Common myeloid progenitor, CD34-positive (primary cell): ENCODE results near the gene GAB1. TPM values are rescaled to one million over a fixed set of nuclear protein-coding genes. Genes with fewer than 3 reads are reported as not detected.
A peak's percentile ranks its signal among the peaks of the same experiment; 100 is the strongest.

Experiments
- CTCF ChIA-PET: fragments of 350-600 bp; sonication (Branson Sonifier 250); formaldehyde crosslinking; loops from one replicate; lab custom pipeline; 2021; ENCODE audit warnings: antibody characterized with exemption; lab: Charles Lee
- POLR2A ChIA-PET: fragments of 350-600 bp; sonication (Branson Sonifier 250); formaldehyde crosslinking; loops from one replicate; lab custom pipeline; 2021; ENCODE audit warnings: antibody characterized with exemption; lab: Charles Lee
- DNase-seq, 3 donors: peaks; one replicate each; pipeline versions ENCODE4 v3.0.0 to v3.0.0-alpha.2; 2013
- H3K27ac ChIP-seq, 2 experiments: 1 replicate in 1 of 2; 2 replicates in 1 of 2; pipeline ENCODE4 v1.7.0; 2013; ENCODE audit warnings: inconsistent platforms in 2 of 2, low read length in 2 of 2, mild to moderate bottlenecking in 2 of 2, low read depth in 1 of 2, moderate library complexity in 1 of 2; ENCODE audit not compliant: severe bottlenecking in 2 of 2, insufficient read depth in 1 of 2, poor library complexity in 1 of 2
- H3K27me3 ChIP-seq, 5 experiments: replicated peaks in 2 of 5; 1 replicate in 3 of 5; 2 replicates in 2 of 5; pipeline versions ENCODE4 v1.6.1 to v1.7.0; 2013; ENCODE audit warnings: low read length in 4 of 5, mild to moderate bottlenecking in 2 of 5, moderate library complexity in 2 of 5, inconsistent platforms in 1 of 5; ENCODE audit not compliant: insufficient read depth in 5 of 5, control insufficient read depth in 4 of 5
- H3K36me3 ChIP-seq, 4 experiments: 1 replicate in 2 of 4; 2 replicates in 2 of 4; pipeline versions ENCODE4 v1.6.1 to v1.7.0; 2013; ENCODE audit warnings: low read length in 3 of 4, control low read depth in 1 of 4, mild to moderate bottlenecking in 1 of 4; ENCODE audit not compliant: control insufficient read depth in 4 of 4, insufficient read depth in 4 of 4
- H3K4me1 ChIP-seq, 4 experiments: 1 replicate in 3 of 4; 2 replicates in 1 of 4; pipeline versions ENCODE4 v1.6.1 to v1.7.1; 2013; ENCODE audit warnings: low read length in 3 of 4, mild to moderate bottlenecking in 3 of 4, control low read depth in 1 of 4, inconsistent platforms in 1 of 4, moderate library complexity in 1 of 4; ENCODE audit not compliant: control insufficient read depth in 4 of 4, insufficient read depth in 4 of 4; ENCODE audit errors: control extremely low read depth in 1 of 4
- H3K4me3 ChIP-seq, 7 experiments: 1 replicate in 4 of 7; 2 replicates in 3 of 7; pipeline versions ENCODE4 v1.5.1 to v1.7.0; 2013; ENCODE audit warnings: mild to moderate bottlenecking in 7 of 7, low read length in 6 of 7, moderate library complexity in 6 of 7, inconsistent platforms in 2 of 7, low read depth in 2 of 7, control low read depth in 1 of 7; ENCODE audit not compliant: insufficient read depth in 4 of 7, control insufficient read depth in 1 of 7; ENCODE audit errors: extremely low read depth in 1 of 7
- H3K9me3 ChIP-seq, 5 experiments: 1 replicate in 4 of 5; 2 replicates in 1 of 5; pipeline versions ENCODE4 v1.6.1 to v1.7.1; 2013; ENCODE audit warnings: low read length in 4 of 5, mild to moderate bottlenecking in 2 of 5, inconsistent platforms in 1 of 5, low read depth in 1 of 5, moderate library complexity in 1 of 5; ENCODE audit not compliant: control insufficient read depth in 4 of 5, insufficient read depth in 2 of 5; ENCODE audit errors: control extremely low read depth in 1 of 5
- WGBS: methylation state at CpG from one replicate; pipeline ENCODE4 v1.1.5; 2013; ENCODE audit not compliant: insufficient coverage; 5-methylcytosine and 5-hydroxymethylcytosine counted together
- polyA plus RNA-seq: library from polyadenylated mRNA; unstranded; fragments of 120-200 nt; gene quantifications from one replicate; pipeline ENCODE4 v1.2.1, GENCODE V29; 2013

The GAB1 gene
- polyA plus RNA-seq: 16.6 TPM

DNA sequence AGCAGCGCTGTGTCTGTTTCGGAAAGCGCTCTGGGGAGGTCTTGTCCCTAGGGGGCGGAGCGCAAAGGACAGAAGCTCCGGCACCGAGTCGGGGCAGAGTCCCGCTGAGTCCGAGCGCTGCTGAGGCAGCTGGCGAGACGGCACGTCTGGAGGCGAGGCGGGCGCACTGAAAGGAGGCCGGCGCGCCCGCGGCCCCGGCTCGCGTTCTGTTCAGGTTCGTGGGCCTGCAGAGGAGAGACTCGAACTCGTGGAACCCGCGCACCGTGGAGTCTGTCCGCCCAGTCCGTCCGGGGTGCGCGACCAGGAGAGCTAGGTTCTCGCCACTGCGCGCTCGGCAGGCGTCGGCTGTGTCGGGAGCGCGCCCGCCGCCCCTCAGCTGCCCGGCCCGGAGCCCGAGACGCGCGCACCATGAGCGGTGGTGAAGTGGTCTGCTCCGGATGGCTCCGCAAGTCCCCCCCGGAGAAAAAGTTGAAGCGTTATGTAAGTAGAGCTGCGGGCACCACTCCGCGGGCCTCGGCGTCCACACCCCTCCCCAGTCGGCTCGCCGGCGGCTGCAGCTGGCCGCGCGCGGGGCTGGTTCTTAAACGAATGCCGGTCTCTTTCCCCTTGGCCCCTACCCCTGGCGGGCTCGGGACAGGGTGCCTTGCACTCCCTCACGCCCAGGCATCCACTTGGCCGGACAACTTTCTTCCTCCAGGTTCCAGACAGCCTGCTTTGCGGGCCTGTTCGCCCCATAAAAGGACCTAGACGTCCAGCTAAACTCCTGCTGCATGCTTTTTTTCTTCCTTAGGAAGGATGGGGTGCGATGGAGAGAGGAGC is at the start of gene GAB1:
Gene GAB1, plus strand, starts transcription at position 96 of the 819 bp plus-strand sequence. Its CDS starts 313 bp downstream, at position 409.
- WGBS: 0% methylated on average over 58 of the region's 81 CpGs
- CTCF ChIA-PET: interaction anchor here (0.6 to 4.3 kb wide), 9 partner anchors 8 to 125 kb away, joined by 3 to 27 read pairs (median 5); no protein-coding TSS in a partner anchor

DNA sequence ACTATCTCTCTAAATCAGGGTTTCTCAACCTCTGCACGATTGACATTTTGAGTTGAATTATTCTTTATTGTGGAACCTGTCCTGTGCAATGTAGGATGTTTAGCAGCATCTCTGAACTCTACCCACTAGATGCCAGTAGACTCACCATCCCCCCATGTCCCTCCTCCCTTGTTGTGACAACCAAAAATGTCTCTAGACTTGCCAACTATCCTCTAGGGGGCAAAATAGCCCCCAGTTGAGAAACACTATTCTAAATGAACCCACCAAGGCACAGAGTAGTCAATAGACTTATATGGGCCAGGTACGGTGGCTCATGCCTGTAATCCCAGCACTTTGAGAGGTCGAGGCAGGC is 49.1 kb upstream of the GAB1 start:
- ChIA-PET CTCF (no interaction called here), POLR2A (no interaction called here)
- no peak overlapping the region for H3K27ac ChIP-seq

More for the DNA sequence above, at the start of gene GAB1:
- Histone ChIP-seq H3K27ac (peak within 1 kb of the TSS; percentile 66 to 82), H3K4me1 (peaks cover 6 to 18% (median 12%) of the 10 kb centered on the region in 4 experiments), H3K9me3 (no peaks in the 10 kb centered on the region), H3K36me3 (peaks cover 0 to 2% (median 0%) of the 10 kb centered on the region in 4 experiments), H3K4me3 (peak within 1 kb of the TSS; percentile 75 to 96 (median 94)), H3K27me3 (no peaks in the 10 kb centered on the region)
- DNase-seq: peak; percentile 56 to 94 (median 79)
- POLR2A ChIA-PET: interaction anchor here (0.5 to 1.4 kb wide), 6 partner anchors 11 to 124 kb away, joined by 3 to 5 read pairs (median 4); no protein-coding TSS in a partner anchor

GRCh38 chr4:143288171-143288570 is 48.5 kb upstream of the GAB1 start:
- Histone ChIP-seq H3K36me3 (no peaks in the 10 kb centered on the region), H3K4me3 (no peak overlapping the region), H3K27me3 (no peaks in the 10 kb centered on the region), H3K4me1 (no peaks in the 10 kb centered on the region), H3K9me3 (no peaks in the 10 kb centered on the region), H3K27ac (no peak overlapping the region)
- no peak for DNase-seq
- ChIA-PET POLR2A (no interaction called here), CTCF (no interaction called here)
- WGBS: 100% methylated on average over 3 of the region's 4 CpGs

More for the DNA sequence above, 49.1 kb upstream of the GAB1 start:
- H3K9me3 ChIP-seq: no peaks in the 10 kb centered on the region
- no peaks in the 10 kb centered on the region for H3K36me3 ChIP-seq
- H3K27me3 ChIP-seq: no peaks in the 10 kb centered on the region
- no peak overlapping the region for H3K4me3 ChIP-seq
- no peaks in the 10 kb centered on the region for H3K4me1 ChIP-seq
- DNase-seq: no peak
- 100% methylated on average over 2 of the region's 3 CpGs for WGBS

DNA sequence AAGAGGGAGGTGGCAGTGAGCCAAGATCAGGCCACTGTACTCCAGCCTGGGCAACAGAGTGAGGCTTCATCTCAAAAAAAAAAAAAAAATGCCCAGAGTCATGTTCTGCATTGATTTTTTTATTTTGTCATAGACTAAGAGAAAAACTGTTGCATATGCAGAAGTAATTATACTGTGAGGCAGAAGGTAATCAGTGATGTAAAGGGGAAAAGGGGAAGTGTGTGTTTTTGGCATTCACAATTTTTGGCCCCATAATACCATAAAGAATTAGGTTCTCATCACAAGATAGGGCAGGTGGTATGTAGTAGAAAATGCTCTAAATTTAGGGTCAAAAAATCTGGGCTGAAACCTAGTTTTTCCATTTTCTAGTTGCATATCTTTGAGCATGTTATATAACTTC is 47.3 kb upstream of the GAB1 start:
- Histone ChIP-seq H3K9me3 (no peaks in the 10 kb centered on the region), H3K27ac (no peak overlapping the region), H3K36me3 (no peaks in the 10 kb centered on the region), H3K4me1 (no peaks in the 10 kb centered on the region), H3K4me3 (no peak overlapping the region), H3K27me3 (no peaks in the 10 kb centered on the region)
- CTCF ChIA-PET: interaction anchor here (1.6 kb wide), 1 partner anchor 21 kb away, joined by 3 read pairs; no protein-coding TSS in a partner anchor
- DNase-seq: peak in 2 of 3 donors; percentile 52 to 54
- POLR2A ChIA-PET: interaction anchor here (0.6 kb wide), 1 partner anchor 269 kb away, joined by 3 read pairs; no protein-coding TSS in a partner anchor

DNA sequence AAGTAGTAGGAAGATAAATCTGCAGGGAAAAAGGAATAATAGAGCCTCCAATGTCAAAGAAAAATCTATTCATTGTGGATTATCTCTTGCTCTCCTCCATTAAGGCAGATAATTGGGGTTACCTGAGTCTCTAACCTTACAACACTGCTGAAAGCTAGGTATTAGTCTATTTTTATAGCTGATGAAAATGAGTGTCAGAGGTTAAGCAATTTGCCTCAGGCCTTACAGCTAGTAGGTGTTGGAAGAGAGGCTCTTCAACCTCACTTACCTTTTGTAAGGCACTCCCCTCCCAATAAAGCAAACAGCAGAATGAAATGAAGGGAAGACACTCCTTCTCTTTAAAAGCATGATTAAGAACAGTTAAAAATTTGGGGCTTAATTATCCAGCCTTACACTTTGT is 45.4 kb upstream of the GAB1 start:
- H3K9me3 ChIP-seq: no peaks in the 10 kb centered on the region
- POLR2A ChIA-PET: no interaction called here
- no peaks in the 10 kb centered on the region for H3K36me3 ChIP-seq
- CTCF ChIA-PET: interaction anchor here (1.4 kb wide), 1 partner anchor 198 kb away, joined by 3 read pairs; no protein-coding TSS in a partner anchor
- DNase-seq: no peak
- H3K27ac ChIP-seq: no peak overlapping the region
- no peaks in the 10 kb centered on the region for H3K27me3 ChIP-seq
- no peak overlapping the region for H3K4me3 ChIP-seq
- H3K4me1 ChIP-seq: no peaks in the 10 kb centered on the region

DNA sequence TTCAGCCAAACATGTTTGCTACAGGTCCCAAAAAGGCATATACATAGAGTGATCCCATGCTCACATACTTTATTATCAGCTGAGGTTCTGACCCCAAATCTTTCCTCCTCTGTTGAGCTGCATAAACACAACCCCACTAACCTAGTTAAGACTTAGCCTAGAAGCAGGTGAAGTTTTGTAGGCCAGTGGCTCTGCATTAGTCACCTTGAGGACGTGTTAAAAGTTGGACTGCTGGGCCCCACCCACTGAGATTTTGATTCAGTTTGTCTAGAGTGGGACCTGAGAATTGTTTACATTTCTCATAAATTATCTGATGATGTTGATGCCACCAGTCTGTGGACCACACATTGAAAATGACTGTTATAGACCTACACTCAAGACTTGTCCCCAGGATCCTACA is 43.8 kb upstream of the GAB1 start:
- DNase-seq: no peak
- Histone ChIP-seq H3K9me3 (no peaks in the 10 kb centered on the region), H3K4me1 (no peaks in the 10 kb centered on the region), H3K27ac (no peak overlapping the region), H3K4me3 (no peak overlapping the region), H3K36me3 (no peaks in the 10 kb centered on the region), H3K27me3 (no peaks in the 10 kb centered on the region)
- POLR2A ChIA-PET: no interaction called here
- 100% methylated on average over 1 of the region's 1 CpG for WGBS
- CTCF ChIA-PET: interaction anchor here (1.4 kb wide), 1 partner anchor 197 kb away, joined by 3 read pairs; no protein-coding TSS in a partner anchor

DNA sequence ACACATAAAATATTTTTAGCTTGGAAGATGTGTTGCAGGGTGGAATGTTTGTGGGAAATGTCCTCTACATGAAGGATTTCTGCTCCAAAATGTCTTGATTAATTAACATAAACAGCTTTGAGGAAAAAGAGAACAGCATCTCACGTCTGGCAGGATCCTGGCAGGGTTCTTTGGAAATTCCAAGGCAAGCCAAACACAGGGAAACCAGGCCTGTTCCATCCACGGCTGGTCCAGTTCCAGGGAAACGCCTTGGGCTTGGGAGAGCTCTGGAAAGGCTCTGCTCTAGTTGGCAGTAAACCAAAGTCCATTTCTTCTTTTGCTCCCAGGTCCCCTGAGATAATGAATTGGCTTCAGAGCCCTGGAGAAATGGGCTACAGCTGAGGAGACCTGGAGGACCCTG is 42.4 kb upstream of the GAB1 start:
- ChIA-PET CTCF (interaction anchor here (0.9 kb wide), 1 partner anchor 9 kb away, joined by 3 read pairs; no protein-coding TSS in a partner anchor), POLR2A (no interaction called here)
- H3K36me3 ChIP-seq: no peaks in the 10 kb centered on the region
- H3K4me3 ChIP-seq: no peak overlapping the region
- no peak overlapping the region for H3K27ac ChIP-seq
- H3K9me3 ChIP-seq: no peaks in the 10 kb centered on the region
- DNase-seq: no peak
- WGBS: 100% methylated on average over 3 of the region's 3 CpGs
- no peaks in the 10 kb centered on the region for H3K27me3 ChIP-seq
- H3K4me1 ChIP-seq: no peaks in the 10 kb centered on the region
